OCI-M1 (cell line): ENCODE measurements around the gene EIF3K.
"Not testable (repeated sequence)": the region's sequence is repeated elsewhere in the genome, so short reads cannot be mapped to it uniquely, and the experiment has no call there.

ENCODE experiments used
- DNase-seq: peaks from one replicate; lab custom pipeline; 2025; lab: John Stamatoyannopoulos, UW

Gene EIF3K

GRCh38 chr19:38618590-38619360, at the start of gene EIF3K:
Gene EIF3K (plus strand): TSS chr19:38619188. CDS start chr19:38619269, 81 bp downstream.
- DNase-seq = peak; percentile 100

- no peak for DNase-seq
Measured at GRCh38 chr19:38569368-38569983, 49.5 kb upstream of the EIF3K start.

- DNase-seq = no peak
Measured at GRCh38 chr19:38571682-38572081, 47.3 kb upstream of the EIF3K start.

- DNase-seq = no peak
Measured at GRCh38 chr19:38577826-38578225, 41.2 kb upstream of the EIF3K start.

GRCh38 chr19:38579304-38579703, 39.7 kb upstream of the EIF3K start:
- DNase-seq = not testable (repeated sequence)

GRCh38 chr19:38580080-38580479, 38.9 kb upstream of the EIF3K start:
- no peak for DNase-seq

- DNase-seq = no peak
Measured at GRCh38 chr19:38583219-38583984, 35.6 kb upstream of the EIF3K start.

- DNase-seq = no peak
Measured at GRCh38 chr19:38583985-38584305, 35.0 kb upstream of the EIF3K start.

GRCh38 chr19:38587562-38587961, 31.4 kb upstream of the EIF3K start:
- no peak for DNase-seq

- DNase-seq = no peak
Measured at GRCh38 chr19:38588041-38588440, 30.9 kb upstream of the EIF3K start.

- no peak for DNase-seq
Measured at GRCh38 chr19:38592940-38593339, 26.0 kb upstream of the EIF3K start.

- no peak for DNase-seq
Measured at GRCh38 chr19:38596057-38596981, 22.7 kb upstream of the EIF3K start.

GRCh38 chr19:38597075-38597474, 21.9 kb upstream of the EIF3K start:
- no peak for DNase-seq

- DNase-seq = no peak
Measured at GRCh38 chr19:38599722-38600121, 19.3 kb upstream of the EIF3K start.

GRCh38 chr19:38602856-38603255, 16.1 kb upstream of the EIF3K start:
- DNase-seq = not testable (repeated sequence)

- no peak for DNase-seq
Measured at GRCh38 chr19:38606131-38606530, 12.9 kb upstream of the EIF3K start.

GRCh38 chr19:38614289-38614688, 4.7 kb upstream of the EIF3K start:
- DNase-seq = no peak

- DNase-seq = no peak
Measured at GRCh38 chr19:38615007-38615581, 3.9 kb upstream of the EIF3K start.

GRCh38 chr19:38616265-38616664, 2.7 kb upstream of the EIF3K start:
- no peak for DNase-seq

GRCh38 chr19:38617283-38617763, 1.7 kb upstream of the EIF3K start:
- DNase-seq = no peak
